Fibroblast of peridontal ligament (primary cell): ENCODE results near the gene NEIL3.
"Not testable (repeated sequence)": the region's sequence is repeated elsewhere in the genome, so short reads cannot be mapped to it uniquely, and the experiment has no call there.

Source experiments
- DNase-seq: peaks from one replicate; pipeline ENCODE4 v3.0.0-alpha.2; 2010; ENCODE audit errors: extremely low read depth

The NEIL3 gene

DNA sequence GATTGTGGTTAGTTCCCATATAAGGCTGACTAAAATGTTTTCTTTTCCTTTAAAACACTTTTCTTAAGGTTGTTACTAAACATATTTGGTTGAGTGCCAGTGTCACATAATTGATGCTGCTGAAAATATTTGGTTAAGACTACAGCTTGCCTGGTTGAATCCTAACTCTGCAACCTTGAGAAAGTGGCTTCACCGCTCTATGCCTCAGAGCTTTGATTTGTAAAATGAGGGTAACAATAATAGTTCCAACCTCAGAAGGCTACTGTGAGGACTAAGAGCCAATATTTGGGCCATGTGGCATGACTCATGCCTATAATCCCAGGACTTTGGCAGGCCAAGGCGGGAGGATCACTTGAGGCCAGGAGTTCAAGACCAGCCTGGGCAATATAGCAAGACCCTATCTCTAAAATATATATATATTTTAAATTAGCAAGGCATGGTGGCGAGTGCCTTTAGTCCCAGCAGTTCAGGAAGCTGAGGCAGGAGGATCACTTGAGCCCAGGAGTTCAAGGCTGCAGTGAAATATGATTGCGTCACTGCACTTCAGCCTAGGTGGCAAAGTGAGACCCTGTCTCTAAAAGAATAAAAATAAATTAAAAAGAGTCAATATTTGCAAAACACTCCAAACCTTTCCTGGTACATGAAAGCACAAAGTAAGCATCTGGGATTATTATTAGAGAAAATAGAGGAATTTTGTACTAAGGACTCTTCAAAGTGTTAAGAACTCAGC is 7.1 kb upstream of the NEIL3 start:
- peak; percentile 51 for DNase-seq

DNA sequence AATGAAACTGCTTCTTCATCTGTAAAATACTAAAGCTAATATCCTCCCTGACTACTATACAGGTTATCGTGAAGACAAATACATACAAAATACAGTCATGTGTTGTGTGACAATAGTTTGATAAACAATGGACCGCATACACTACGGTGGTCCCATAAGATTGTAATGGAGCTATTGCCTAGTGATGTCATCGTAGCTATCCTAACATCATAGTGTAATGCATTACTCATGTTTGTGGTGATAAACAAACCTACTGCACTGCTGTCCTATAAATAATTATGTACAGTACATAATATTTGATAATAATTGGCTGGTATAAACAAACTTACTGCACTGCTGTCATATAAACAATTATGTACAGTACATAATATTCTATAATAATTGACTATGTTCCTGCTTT is 5.6 kb upstream of the NEIL3 start:
- DNase-seq, result no peak

DNA sequence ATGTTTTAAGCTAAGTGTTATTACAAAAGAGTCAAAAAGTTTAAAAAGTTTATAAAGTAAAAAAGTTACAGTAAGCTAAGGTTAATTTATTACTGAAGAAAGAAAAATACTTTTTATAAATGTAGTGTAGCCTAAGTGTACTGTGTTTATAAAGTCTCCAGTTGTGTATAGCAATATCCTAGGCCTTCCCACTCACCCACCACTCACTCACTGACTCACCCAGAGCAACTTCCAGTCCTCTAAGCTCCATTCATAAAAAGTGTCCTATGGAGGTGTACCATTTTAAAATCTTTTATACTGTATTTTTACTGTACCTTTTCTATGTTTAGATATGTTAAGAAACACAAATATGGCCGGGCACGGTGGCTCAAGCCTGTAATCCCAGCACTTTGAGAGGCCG is 4.8 kb upstream of the NEIL3 start:
- DNase-seq, result not testable (repeated sequence)

DNA sequence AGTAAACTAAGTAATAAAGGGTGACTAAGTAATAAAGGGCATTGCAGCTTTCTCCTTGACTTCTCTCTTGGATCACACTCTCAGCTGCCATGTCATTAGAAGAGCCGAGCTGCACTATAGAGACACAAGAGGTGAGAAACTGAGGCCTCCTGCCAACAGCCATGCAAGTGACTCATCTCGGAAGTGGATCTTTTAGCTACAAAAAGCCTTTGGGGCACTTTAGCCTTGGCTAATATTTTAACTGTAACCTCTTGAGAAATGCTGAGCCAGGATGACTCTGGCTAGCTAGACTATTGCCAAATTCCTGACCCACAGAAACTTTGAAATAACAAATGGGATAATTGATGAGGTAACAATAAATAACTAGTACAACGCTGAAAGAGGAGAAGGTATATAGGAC is 1.5 kb upstream of the NEIL3 start:
- DNase-seq, result peak; percentile 65

DNA sequence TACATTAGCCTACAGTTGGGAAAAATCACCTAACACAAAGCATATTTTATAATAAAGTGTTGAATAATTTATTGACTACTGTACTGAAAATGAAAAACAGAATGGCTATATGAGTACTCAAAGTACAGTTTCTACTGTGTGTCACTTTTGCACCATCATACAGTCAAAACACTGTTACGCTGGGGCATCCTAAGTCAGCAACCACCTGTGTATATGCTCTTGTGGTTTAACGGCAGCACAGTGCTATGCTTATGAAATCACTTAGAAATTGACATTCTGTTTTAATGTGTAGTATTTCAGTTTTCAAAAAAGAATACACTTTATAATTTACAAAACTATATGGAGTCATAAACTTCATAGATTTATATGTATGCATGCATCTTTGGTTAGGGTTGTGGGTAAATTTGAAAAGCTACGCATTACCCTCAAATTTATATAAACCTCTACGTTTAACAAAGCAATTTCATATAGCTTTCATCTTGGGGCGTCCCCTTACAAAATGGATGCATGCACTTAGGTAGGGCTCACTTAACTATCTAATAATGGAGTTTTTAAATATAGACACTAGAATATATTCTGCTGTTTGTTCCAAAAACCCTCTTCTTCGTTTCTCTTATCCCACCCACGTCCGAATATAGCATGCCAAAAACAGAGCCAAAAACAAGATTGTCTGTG is 690 bp upstream of the NEIL3 start:
- DNase-seq, result no peak

DNA sequence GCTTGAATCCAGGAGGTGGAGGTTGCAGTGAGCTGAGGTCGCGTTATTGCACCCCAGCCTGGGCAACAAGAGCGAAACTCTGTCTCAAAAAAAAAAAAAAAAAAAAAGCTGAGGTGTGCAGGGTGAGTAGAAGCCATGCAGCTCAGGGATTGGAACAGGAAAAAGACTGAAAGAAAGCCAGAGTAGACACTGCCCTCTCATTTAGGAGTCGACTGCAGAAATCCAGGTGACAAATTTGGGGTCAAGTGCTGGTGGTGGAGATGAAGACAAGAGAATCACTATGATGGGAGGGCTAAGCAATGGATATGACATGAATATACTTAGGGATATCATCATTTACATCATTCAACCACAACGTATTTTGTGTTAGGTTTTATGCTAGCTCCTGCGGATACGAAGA is 1.9 kb downstream of the NEIL3 start:
- no peak for DNase-seq

DNA sequence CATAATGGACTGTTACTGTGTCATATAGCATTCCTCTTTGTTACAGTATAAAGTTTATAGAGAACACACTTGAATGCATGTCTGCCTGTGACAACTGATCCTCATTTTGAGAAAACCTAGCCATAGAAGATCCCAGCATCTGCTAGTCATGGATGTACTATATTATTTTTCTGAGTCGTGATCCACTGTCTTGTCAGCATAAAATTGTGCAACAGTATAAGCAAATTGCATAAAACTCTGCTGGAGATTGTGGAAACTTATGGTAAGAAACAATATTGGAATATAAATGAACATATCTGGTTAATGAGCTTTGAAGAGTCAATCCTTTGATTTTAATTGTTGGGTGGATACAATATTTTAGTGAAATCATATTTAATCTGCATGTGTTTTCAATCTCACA is 3.6 kb downstream of the NEIL3 start:
- peak; percentile 55 for DNase-seq

DNA sequence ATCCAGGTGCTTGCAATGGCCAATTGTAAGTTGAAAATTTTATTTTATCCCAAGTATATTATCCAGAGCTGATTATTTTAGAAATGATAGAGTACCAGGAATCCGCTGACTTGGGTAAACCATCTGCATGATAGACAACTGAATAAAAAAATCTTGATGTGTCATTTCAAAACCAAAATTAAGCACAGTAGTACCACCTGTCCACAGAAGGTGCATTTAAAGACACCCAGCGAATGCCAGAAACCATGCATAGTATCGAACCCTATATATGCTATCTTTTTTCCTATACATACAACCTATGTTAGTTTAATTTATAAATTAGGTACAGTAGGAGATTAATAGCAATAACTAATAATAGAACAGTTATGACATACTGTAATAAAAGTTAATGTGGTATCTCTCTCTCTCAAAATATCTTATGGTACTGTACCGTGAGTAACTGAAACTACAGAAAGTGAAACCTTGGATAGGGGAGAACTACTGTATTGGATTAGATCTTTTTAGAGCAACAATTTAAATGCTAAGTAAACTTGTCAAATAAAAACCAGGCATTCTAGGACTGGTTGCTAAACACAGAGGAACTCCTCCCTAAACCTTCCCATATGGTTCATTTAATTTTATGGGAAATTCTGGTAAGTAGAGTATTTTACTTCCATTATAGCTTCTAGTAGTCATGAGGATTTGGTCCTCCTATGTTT is 6.2 kb downstream of the NEIL3 start:
- peak; percentile 76 for DNase-seq

DNA sequence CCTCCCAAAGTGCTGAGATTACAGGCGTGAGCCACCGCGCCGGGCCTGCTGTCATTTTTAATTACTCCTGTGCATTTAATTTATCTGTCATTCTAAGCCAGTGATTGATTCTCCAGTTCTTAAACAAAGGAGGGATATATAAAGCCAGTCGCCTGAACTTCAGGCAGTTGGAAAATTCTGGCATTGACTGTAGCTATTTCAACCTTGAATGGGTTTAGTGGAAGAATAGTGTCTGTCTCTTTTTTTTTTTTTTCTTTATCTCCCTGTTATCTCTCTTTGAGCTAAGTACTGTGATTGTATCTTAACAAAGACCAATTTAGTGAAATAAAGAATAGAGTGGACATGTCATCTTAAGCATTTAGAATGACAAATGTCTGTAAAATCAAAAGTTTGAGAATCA is 11.0 kb downstream of the NEIL3 start:
- DNase-seq, result no peak

DNA sequence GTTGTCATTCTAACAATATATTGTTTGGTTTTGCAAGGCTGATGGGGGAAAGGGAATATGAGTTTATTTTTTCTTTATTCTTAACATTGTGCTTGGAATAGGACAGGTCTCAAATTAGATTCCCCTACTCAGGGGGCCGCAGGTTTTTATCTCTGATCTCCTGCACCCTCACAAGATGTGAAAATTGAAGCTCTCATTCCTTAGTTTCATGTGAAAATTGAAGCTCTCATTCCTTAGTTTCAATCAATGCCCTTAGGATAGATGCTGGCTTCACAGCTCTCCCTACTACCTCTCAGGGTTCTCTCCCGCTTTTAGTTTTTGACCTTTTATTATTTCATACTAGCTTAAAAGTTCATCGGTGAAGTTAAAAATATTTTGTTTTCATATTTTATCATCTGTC is 12.0 kb downstream of the NEIL3 start:
- DNase-seq, result no peak

DNA sequence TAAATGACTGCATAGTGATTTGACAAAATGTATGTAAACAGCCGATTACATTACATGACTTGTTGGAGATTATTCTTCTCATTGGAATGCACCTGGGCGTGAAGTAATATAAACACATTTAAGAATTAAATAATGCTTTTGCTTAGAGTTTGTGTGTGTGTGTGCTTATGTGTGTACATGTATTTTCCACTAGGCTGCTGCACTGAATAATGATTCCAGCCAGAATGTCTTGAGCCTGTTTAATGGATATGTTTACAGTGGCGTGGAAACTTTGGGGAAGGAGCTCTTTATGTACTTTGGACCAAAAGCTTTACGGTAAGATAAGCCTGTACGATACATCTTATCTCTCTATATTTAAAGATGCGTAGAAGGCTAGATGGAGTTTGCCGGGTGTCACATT is 12.6 kb downstream of the NEIL3 start:
- no peak for DNase-seq

DNA sequence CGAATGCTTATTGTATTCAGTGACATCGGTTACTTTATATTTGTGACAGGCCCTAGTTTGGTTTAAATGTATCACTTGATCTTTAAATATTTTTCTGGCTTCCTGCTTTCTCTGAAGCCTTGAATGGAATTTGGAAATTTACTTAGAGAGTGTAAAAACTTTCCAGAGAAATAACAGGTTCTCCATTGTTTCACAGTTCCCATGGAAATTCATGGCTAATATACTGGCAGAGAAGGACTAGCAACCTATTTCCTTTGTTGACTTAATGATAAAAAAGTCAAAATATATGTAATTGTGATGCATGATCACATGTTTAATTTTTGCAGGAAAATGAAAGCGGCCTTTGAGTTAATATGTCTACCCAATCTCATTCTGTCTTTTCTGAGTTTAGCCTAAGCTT is 13.2 kb downstream of the NEIL3 start:
- no peak for DNase-seq

DNA sequence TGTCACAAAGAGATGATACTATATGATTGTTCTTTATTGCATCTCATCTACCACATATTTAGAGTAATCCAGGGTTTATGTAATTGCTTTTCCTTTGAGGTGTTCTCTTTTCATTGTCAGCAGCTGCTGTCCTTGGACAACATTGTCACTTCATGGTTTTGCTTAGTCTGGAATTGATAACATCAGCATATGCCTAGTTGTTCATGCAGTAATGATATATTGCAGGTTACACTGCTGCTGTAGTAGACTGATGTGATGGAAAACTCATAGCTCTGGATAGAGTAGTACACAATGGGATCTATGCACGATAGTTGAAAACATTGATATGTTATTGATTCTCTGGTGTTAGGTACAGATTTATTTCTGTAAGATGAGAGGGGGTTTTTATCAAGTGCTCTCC is 13.7 kb downstream of the NEIL3 start:
- no peak for DNase-seq

DNA sequence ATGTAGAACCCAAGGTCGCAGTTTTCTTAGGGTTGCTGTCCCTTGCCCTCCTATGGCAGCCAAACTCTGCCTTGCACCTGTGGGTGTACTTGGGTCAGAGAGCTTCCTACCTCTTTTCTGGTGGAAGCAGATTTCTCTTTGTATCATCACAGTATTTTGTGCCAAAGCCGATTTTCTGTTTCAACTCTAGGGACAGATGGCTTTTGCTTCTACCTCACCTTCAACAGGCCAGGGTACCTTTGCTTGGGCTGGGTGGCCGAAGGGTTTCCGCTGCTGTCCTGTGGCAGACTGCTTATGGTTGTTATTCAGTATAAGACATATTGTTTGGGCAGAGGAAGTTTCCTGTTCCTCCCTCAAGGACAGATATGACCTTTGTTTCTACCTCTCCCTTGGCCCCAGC is 22.4 kb downstream of the NEIL3 start:
- DNase-seq, result no peak

DNA sequence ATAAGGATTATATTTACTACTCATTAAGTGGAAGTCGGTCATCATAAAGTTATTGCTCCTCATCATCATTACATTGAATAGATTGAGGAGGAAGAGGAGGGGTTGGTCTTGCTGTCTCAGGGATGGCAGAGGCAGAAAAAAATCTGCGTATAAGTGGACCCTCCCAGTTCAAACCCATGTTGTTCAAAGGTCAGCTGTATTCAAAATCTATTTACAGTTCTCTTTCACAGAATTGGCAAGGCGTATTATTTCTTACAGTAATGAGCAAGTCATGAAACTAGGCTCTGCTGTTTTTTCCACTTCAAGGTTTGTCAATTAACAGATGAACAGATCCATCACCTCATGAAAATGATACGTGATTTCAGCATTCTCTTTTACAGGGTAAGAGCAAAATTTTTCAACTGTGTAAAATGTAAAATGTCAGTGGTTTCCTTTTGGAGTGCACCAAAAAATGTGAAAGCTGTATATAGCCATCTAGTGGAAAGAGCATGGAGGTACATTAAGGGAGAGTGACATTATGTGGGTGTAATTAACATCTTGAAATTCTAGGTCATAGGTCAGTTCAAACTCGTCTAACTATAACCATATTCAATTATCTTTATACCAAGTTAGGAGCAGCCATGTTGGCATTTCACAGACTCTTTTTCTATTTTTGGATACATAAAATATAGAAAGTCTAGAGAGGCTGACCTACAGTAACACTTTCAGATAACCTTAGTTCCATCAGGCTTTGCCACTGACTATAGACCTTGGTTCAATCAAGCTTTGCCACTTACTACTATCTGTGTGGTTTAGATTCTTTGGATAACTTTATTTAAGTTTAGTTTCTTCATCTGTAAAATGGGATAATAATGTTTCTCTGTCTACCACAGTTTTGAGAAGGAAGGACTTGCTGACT is 30.1 kb downstream of the NEIL3 start:
- peak; percentile 80 for DNase-seq

DNA sequence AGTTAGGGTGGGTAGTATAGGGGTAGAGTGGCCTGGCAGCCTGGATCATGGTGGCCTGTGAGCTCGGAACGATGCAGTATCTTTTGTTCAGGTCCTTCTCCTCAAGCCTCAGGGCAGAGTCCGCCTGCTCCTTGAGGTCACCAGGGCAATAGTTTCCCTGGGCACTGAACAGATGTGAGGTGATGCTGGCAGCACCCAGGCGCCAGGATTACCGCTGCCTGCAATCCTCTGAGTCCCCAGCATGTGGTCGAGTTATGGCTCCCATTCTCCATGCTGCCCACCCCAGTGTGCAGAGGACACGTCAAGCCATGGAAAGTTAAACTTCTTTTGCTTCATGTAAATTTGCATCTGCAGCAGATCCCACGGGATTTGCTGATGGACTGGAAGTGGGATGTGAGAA is 38.7 kb downstream of the NEIL3 start:
- DNase-seq, result no peak

DNA sequence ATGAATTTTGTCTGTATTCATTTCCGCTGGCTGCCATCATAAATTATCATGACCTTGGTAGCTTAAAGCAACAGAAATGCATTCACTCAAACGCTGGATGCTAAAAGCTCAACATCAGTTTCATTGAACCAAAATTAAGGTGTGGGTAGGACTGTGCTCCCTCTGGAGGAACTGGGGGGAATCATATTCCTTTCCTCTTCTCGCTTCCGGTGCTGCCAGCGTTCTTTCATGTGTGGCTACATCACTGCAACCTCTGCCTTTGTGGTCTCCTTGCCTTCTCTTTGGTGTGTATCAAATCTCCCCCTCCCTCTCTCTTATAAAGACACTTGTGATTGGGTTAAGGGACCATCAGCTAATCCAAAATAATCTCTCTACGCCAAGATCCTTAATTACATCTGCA is 39.5 kb downstream of the NEIL3 start:
- no peak for DNase-seq

DNA sequence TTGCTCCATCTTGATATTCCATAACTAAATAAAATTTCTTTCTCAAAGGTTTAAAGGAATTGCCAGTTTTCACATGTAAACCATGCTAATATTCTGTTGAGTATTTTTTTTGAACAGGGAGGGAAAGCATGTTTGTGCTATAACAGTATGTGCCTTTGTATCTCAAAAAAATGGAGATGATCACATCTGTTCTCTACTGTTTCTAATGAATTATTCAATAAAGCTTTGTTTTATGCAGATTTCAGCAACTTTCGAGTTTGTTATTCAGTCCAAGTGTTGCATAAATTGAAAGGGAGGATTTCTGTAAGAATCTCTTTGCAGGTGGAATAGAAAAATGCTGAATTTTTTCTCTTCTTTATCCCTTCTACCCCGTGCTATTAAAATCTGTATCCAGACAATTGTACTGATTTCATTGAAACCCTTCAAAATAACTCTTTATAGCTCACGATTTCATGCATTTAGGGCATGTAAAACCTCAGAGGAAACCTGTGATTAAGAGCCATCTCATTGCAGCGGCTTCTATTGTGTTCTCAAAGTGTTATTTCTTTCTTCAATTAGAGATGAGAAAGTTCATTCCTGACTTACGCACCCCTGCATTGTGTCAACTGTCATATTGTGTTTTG is 42.1 kb downstream of the NEIL3 start:
- no peak for DNase-seq

DNA sequence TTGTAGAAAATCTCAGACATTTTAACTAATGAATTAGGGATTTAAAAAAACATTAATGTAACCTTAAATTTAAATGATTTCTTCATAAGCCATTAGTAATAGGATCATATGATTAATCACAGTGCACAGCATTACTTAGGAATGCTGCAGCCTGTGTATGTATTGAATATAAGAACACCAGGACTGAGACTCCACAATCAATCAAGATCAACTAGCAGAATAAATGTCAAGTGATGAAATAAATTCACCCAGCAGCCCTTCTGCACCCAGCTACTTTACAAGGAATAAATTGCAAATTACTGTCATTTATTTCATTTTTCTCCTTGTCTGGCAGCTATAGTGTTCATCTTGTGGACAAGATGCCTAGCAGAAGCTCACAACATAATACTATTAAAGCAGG is 46.5 kb downstream of the NEIL3 start:
- no peak for DNase-seq

DNA sequence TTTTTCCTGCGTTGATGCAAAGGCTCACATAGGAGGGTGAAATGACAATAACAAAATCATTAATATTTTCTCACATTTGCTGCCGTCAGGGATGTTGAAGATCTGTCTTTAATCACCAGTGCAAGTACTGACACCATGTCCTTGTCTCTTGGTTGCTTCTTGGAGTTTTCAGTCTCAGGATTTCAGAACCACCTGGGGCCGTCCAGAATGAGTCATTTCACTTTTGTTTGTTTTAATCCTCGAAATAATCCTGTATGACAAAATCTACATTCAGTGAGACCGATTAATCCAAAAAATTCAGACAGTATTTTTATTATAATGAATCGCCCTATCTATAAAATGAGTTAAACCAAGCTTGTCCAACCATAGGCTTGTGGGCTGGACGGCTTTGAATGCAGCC is 47.2 kb downstream of the NEIL3 start:
- no peak for DNase-seq

DNA sequence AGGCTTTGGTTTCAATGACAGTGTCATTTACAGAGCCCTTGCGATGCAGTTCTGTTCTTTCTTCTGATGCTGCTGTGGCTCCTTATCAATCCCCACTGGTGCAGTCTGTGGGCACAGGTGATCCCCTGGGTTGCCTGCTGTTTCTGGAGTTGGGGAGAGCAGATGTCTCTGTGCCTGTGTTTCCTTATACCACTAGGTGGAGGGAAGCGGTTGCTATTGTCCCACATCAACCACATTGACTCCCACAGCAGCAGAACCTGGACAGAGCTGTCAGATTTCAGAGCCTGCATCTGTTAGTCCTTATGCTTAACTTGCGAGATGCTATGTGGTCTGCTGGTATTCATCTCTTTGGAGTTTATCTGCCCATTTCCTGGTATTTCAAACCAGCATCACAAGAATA is 57.7 kb downstream of the NEIL3 start:
- peak; percentile 30 for DNase-seq

DNA sequence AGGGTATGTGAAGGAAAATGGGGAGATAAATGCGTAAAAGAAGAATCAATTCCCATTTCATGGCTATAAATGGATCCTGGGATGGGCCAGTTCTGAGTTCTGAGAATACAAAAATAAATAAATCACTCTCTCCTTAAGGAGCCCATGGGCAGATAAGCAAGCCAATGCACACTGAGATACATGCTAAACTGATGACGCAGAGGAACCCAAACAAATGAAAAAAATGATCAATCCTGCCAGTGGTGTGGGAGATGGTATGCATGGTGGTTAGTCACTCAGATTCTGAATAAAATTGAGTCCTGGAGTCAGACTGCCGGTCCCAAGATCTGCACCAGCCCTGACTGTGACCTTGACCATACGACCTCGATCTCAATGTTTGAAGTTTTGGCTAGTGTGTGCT is 59.7 kb downstream of the NEIL3 start:
- DNase-seq, result peak; percentile 60
